Measurements from ENCODE around the gene NCOA3. TPM values are rescaled to one million over a fixed set of nuclear protein-coding genes. Genes with fewer than 3 reads are reported as not detected.

NCOA3 gene
- total RNA-seq, 1 experiment from 2014 or later, result 25.9 TPM

GRCh38 chr20:47586649-47587294 is 85.1 kb downstream of the NCOA3 start:
- ChIA-PET RAD21 (ENCODE audit: low non-redundant PET in 1 of 2, low total read pairs in 2 of 2, uncharacterized antibody in 2 of 2, unreplicated experiment in 2 of 2) (no interaction called here), CTCF (no interaction called here), POLR2A (no interaction called here)
- Histone ChIP-seq H3K27ac (ENCODE audit: low read depth, low read length) (no peak overlapping the region), H3K36me3 (ENCODE audit: control insufficient read depth in 1 of 2, insufficient read depth in 2 of 2, low read length in 2 of 2) (no peaks in the 10 kb centered on the region), H3K9me2 (ENCODE audit: insufficient read depth) (no peaks in the 10 kb centered on the region), H3K4me1 (ENCODE audit: control insufficient read depth in 1 of 2, insufficient read depth in 2 of 2, low read length in 2 of 2) (peaks cover 28 to 32% of the 10 kb centered on the region in 2 experiments), H3K4me2 (ENCODE audit: low read length) (peak overlapping the region; percentile 35), H3K27me3 (ENCODE audit: insufficient read depth, low read length) (no peaks in the 10 kb centered on the region), H2AFZ (ENCODE audit: low read depth, low read length, poor library complexity, severe bottlenecking) (no peak overlapping the region), H3K79me2 (ENCODE audit: insufficient read depth, low read length) (peaks cover 6% of the 10 kb centered on the region), H3K9ac (ENCODE audit: low read length) (no peak overlapping the region), H3K9me3 (ENCODE audit: control insufficient read depth in 1 of 2, insufficient read depth in 1 of 2, low read depth in 1 of 2, low read length in 2 of 2) (no peaks in the 10 kb centered on the region), H4K20me1 (ENCODE audit: insufficient read depth) (no peaks in the 10 kb centered on the region), H3K4me3 (replicated peaks in 1 of 2; ENCODE audit: low read depth in 1 of 2, low read length in 2 of 2) (no peak overlapping the region)
- no peak for DNase-seq (ENCODE audit: low read depth, low spot score)
- intact Hi-C loops (cut with micrococcal nuclease), result no loop called here
- BruUV-seq (replicated peaks), result TSS peak; percentile 7
- no peak for ATAC-seq
- TF ChIP-seq FOSL1 (IDR thresholded peaks at IDR 0.05; ENCODE audit: low read depth) (peak; percentile 48), SRF (IDR thresholded peaks at IDR 0.05; ENCODE audit: low read depth) (0 out of 2 replicates have a peak, but pooled peaks have one; percentile 17), CEBPB (IDR thresholded peaks at IDR 0.05; ENCODE audit: low read depth) (peak; percentile 75; the same call in 1 of the 2 replicates), SP1 (IDR thresholded peaks at IDR 0.05; ENCODE audit: low read depth) (0 out of 2 replicates have a peak, but pooled peaks have one; percentile 11), ATF3 (IDR thresholded peaks at IDR 0.05) (no peak), ZNF274 (IDR thresholded peaks at IDR 0.05; ENCODE audit: low read depth, low read length) (no peak)

DNA sequence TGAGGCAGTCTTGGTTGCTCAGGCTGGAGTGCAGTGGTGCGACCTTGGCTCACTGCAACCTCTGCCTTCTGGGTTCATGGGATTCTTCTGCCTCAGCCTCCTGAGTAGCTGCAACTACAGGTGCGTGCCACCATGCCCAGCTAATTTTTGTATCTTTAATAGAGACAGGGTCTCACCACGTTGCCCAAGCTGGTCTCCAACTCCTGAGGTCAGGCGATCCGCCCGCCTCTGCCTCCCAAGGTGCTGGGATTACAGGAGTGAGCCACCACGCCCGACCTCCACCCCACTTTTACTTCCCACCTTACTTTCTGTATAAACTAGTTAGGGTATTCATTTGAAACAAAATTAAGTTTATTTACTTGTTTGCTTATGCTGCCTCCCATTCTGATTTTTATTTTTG is 86.5 kb downstream of the NCOA3 start:
- TF ChIP-seq EZH2 (IDR thresholded peaks at IDR 0.05), result no peak
- no peak for TF ChIP-seq TCF7L2 (IDR thresholded peaks at IDR 0.05; ENCODE audit: borderline replicate concordance, extremely low read depth, insufficient read depth, insufficient read length)
- no peak for TF ChIP-seq YY1 (IDR thresholded peaks at IDR 0.05; ENCODE audit: extremely low read depth, insufficient replicate concordance, low read depth, low read length)
- TF ChIP-seq, protein P1, sequence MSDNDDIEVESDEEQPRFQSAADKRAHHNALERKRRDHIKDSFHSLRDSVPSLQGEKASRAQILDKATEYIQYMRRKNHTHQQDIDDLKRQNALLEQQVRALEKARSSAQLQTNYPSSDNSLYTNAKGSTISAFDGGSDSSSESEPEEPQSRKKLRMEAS (IDR thresholded peaks at IDR 0.05), result no peak
- TF ChIP-seq EGR1 (IDR thresholded peaks at IDR 0.05; ENCODE audit: low read depth), result no peak
- TF ChIP-seq SIN3A (IDR thresholded peaks at IDR 0.05; ENCODE audit: low read depth), result no peak
- TF ChIP-seq RAD21 (IDR thresholded peaks at IDR 0.05; ENCODE audit: low read depth), result no peak
- TF ChIP-seq POLR2AphosphoS5 (IDR thresholded peaks at IDR 0.05; ENCODE audit: low read depth, low read length), result no peak
- no peak for TF ChIP-seq ATF3 (IDR thresholded peaks at IDR 0.05)
- no peak for TF ChIP-seq EZH2phosphoT487 (IDR thresholded peaks at IDR 0.05; ENCODE audit: borderline replicate concordance)
- no peak for DNase-seq (ENCODE audit: low read depth, low spot score)
- intact Hi-C loops (cut with micrococcal nuclease), result no loop called here
- BruUV-seq (replicated peaks), result no TSS peak
- ChIA-PET CTCF (interaction anchor here (0.7 kb wide), 1 partner anchor 50 kb away, joined by 3 read pairs; no protein-coding TSS in a partner anchor), POLR2A (no interaction called here), RAD21 (ENCODE audit: low non-redundant PET in 1 of 2, low total read pairs in 2 of 2, uncharacterized antibody in 2 of 2, unreplicated experiment in 2 of 2) (no interaction called here)
- ATAC-seq, result no peak
- H3K9me3 ChIP-seq (ENCODE audit: control insufficient read depth in 1 of 2, insufficient read depth in 1 of 2, low read depth in 1 of 2, low read length in 2 of 2), result no peaks in the 10 kb centered on the region
- H4K20me1 ChIP-seq (ENCODE audit: insufficient read depth), result no peaks in the 10 kb centered on the region
- H3K79me2 ChIP-seq (ENCODE audit: insufficient read depth, low read length), result peaks cover 7% of the 10 kb centered on the region
- H3K36me3 ChIP-seq (ENCODE audit: control insufficient read depth in 1 of 2, insufficient read depth in 2 of 2, low read length in 2 of 2), result no peaks in the 10 kb centered on the region
- no peak overlapping the region for H3K4me3 ChIP-seq (replicated peaks in 1 of 2; ENCODE audit: low read depth in 1 of 2, low read length in 2 of 2)
- H3K9ac ChIP-seq (ENCODE audit: low read length), result no peak overlapping the region
- H3K27me3 ChIP-seq (ENCODE audit: insufficient read depth, low read length), result no peaks in the 10 kb centered on the region
- no peak overlapping the region for H3K4me2 ChIP-seq (ENCODE audit: low read length)
- H3K4me1 ChIP-seq (ENCODE audit: control insufficient read depth in 1 of 2, insufficient read depth in 2 of 2, low read length in 2 of 2), result peaks cover 24 to 27% of the 10 kb centered on the region in 2 experiments
- no peak overlapping the region for H2AFZ ChIP-seq (ENCODE audit: low read depth, low read length, poor library complexity, severe bottlenecking)
- H3K27ac ChIP-seq (ENCODE audit: low read depth, low read length), result no peak overlapping the region
- no peaks in the 10 kb centered on the region for H3K9me2 ChIP-seq (ENCODE audit: insufficient read depth)

Measured in HCT116 (cell line).